SU-DHL-6 (cell line): ENCODE results near the gene MBOAT7.

ENCODE experiments used
- H2AFZ ChIP-seq: fragments of 200-600 bp; sonication (generic); 2 replicates; pipeline ENCODE4 v1.6.1; 2014; ENCODE audit warnings: low read depth, mild to moderate bottlenecking, moderate library complexity, mixed read lengths, antibody characterized with exemption, low read length; ENCODE audit not compliant: severe bottlenecking
- H3F3A ChIP-seq: fragments of 200-600 bp; shearing (Covaris generic); 2 replicates; pipeline ENCODE4 v1.6.0; 2016; ENCODE audit warnings: antibody characterized with exemption, mild to moderate bottlenecking; ENCODE audit not compliant: insufficient read depth
- H3K27ac ChIP-seq: fragments of 200-600 bp; sonication (generic); 2 replicates; pipeline ENCODE4 v1.5.1; 2016; ENCODE audit warnings: low read depth, mild to moderate bottlenecking, low read length, moderate library complexity, mixed read lengths
- H3K27me3 ChIP-seq: fragments of 200-600 bp; sonication (generic), shearing (Covaris generic); 2 replicates; pipeline ENCODE4 v1.6.0; 2014; ENCODE audit warnings: mild to moderate bottlenecking, low read length
- H3K36me3 ChIP-seq: fragments of 200-600 bp; sonication (generic); 2 replicates; pipeline ENCODE4 v1.6.1; 2014; ENCODE audit warnings: mild to moderate bottlenecking, low read length, mixed read lengths
- H3K4me2 ChIP-seq: fragments of 300-600, 200-600 bp; shearing (Covaris generic), sonication (generic); 2 replicates; pipeline ENCODE4 v1.6.0; 2014; ENCODE audit warnings: low read length, low read depth, mild to moderate bottlenecking; ENCODE audit not compliant: poor library complexity, severe bottlenecking
- H3K4me3 ChIP-seq: fragments of 200-600 bp; sonication (generic); 2 replicates; pipeline ENCODE4 v1.5.1; 2014; ENCODE audit warnings: antibody characterized with exemption, low read length, mild to moderate bottlenecking, mixed read lengths; ENCODE audit not compliant: insufficient read depth, poor library complexity, severe bottlenecking
- H3K79me2 ChIP-seq: fragments of 200-600 bp; sonication (generic); 2 replicates; pipeline ENCODE4 v1.6.1; 2014; ENCODE audit warnings: mild to moderate bottlenecking, low read length, moderate library complexity; ENCODE audit not compliant: insufficient read depth
- H3K9ac ChIP-seq: fragments of 200-600 bp; sonication (generic); 2 replicates; pipeline ENCODE4 v1.7.0; 2014; ENCODE audit warnings: mild to moderate bottlenecking, low read length
- H3K9me2 ChIP-seq: fragments of 200-600 bp; sonication (generic); replicated peaks from 2 replicates; pipeline ENCODE4 v1.6.1; 2014; ENCODE audit warnings: low read length; ENCODE audit not compliant: insufficient read depth
- H3K9me3 ChIP-seq: fragments of 200-600 bp; sonication (generic); 2 replicates; pipeline ENCODE4 v1.6.1; 2014; ENCODE audit warnings: low read length, mixed read lengths; ENCODE audit not compliant: insufficient read depth
- H4K20me1 ChIP-seq: fragments of 200-600 bp; sonication (generic); 2 replicates; pipeline ENCODE4 v1.6.1; 2014; ENCODE audit warnings: low read depth, mild to moderate bottlenecking, antibody characterized with exemption, low read length, moderate library complexity, mixed read lengths
- EZH2phosphoT487 ChIP-seq: fragments of 200-600 bp; sonication (generic), shearing (Covaris generic); conservative IDR thresholded peaks from 2 replicates; pipeline ENCODE4 v1.6.1; 2018; ENCODE audit warnings: mild to moderate bottlenecking, antibody characterized with exemption, low read length, moderate library complexity, mixed read lengths
- TF ChIP-seq, protein P1 (sequence below): fragments of 200-600 bp; sonication (generic); IDR thresholded peaks from one replicate; pipeline ENCODE4 v1.5.1; 2017; ENCODE audit warnings: antibody characterized with exemption, mild to moderate bottlenecking, low read length, moderate library complexity; ENCODE audit not compliant: insufficient read depth, poor library complexity, severe bottlenecking

Gene MBOAT7

GRCh38 chr19:54169149-54169740, 20.1 kb downstream of the MBOAT7 start:
- H3F3A ChIP-seq, result no peaks in the 10 kb centered on the region
- H3K27ac ChIP-seq, result no peak overlapping the region
- no peaks in the 10 kb centered on the region for H3K79me2 ChIP-seq
- H3K4me3 ChIP-seq, result no peak overlapping the region
- TF ChIP-seq EZH2phosphoT487, result no peak
- TF ChIP-seq, protein P1, sequence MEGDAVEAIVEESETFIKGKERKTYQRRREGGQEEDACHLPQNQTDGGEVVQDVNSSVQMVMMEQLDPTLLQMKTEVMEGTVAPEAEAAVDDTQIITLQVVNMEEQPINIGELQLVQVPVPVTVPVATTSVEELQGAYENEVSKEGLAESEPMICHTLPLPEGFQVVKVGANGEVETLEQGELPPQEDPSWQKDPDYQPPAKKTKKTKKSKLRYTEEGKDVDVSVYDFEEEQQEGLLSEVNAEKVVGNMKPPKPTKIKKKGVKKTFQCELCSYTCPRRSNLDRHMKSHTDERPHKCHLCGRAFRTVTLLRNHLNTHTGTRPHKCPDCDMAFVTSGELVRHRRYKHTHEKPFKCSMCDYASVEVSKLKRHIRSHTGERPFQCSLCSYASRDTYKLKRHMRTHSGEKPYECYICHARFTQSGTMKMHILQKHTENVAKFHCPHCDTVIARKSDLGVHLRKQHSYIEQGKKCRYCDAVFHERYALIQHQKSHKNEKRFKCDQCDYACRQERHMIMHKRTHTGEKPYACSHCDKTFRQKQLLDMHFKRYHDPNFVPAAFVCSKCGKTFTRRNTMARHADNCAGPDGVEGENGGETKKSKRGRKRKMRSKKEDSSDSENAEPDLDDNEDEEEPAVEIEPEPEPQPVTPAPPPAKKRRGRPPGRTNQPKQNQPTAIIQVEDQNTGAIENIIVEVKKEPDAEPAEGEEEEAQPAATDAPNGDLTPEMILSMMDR, result no peak
- H3K4me2 ChIP-seq, result no peak overlapping the region
- H3K27me3 ChIP-seq, result no peaks in the 10 kb centered on the region
- H3K9ac ChIP-seq, result no peak overlapping the region
- H3K36me3 ChIP-seq, result no peaks in the 10 kb centered on the region
- H3K9me2 ChIP-seq, result no peaks in the 10 kb centered on the region
- H3K9me3 ChIP-seq, result no peaks in the 10 kb centered on the region
- no peak overlapping the region for H2AFZ ChIP-seq
- no peaks in the 10 kb centered on the region for H4K20me1 ChIP-seq

DNA sequence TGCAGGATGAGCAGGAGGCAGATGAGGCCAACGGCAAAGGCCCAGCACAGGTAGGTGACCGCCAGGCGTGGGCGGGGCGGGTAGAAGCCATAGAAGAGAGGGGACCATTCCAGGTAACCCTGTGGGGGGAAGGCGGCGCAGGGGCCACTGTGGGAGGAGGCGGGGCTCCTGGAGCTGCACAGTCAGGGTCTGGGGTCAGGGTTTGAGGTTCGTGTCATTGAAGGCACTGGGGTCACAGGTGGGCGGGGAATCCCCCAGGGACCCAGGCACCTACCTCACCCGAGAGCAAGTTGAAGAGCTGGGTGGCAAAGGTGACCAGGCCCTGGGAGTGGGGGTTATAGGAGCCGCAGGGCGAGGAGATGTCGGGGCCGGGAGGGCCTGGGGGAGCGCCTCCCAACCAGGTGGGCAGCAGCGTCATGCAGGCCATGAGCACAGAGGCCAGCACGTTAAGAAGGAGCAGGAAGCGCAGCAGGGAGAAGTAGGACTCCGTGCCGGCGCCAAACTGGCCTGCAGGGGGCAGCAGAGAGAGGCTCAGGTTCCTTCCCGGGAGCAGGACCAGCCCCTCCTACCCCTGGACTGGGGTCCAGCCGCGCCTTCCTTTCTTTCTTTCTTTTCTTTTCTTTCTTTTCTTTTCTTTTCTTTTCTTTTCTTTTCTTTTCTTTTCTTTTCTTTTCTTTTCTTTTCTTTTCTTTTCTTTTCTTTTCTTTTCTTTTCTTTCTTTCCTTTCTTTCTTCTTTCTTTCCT, 21.0 kb downstream of the MBOAT7 start:
- Histone ChIP-seq H2AFZ (no peak overlapping the region), H3K9ac (no peak overlapping the region)
- no peak for TF ChIP-seq EZH2phosphoT487
- TF ChIP-seq, protein P1, result peak; percentile 55

DNA sequence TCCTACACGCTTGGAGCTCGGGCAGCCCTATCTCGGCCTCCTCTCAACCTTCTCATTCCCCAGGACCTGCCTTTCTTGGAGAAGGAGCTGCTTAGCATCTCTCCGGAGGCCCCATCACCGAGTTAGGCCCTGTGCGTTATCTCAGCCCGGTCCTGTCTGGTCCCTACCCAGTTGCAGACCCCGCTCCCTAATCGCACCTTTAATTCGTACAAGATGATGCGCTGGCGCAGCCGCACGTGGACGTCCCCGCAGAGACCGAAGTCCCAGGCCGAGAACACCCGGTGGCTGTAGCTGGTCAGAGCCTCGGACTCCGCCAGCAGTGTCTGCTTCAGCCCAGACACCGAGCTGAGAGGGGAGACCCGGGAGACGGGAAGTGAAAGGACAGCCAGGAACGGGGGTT, 24.2 kb downstream of the MBOAT7 start:
- no peaks in the 10 kb centered on the region for H3K9me2 ChIP-seq
- no peaks in the 10 kb centered on the region for H3K27me3 ChIP-seq

More for the DNA sequence above, 21.0 kb downstream of the MBOAT7 start:
- no peaks in the 10 kb centered on the region for H3K79me2 ChIP-seq
- no peaks in the 10 kb centered on the region for H3K9me2 ChIP-seq
- no peaks in the 10 kb centered on the region for H3K27me3 ChIP-seq
- H3K4me3 ChIP-seq, result no peak overlapping the region
- no peaks in the 10 kb centered on the region for H3K36me3 ChIP-seq
- no peak overlapping the region for H3K27ac ChIP-seq
- H3F3A ChIP-seq, result no peaks in the 10 kb centered on the region
- H4K20me1 ChIP-seq, result no peaks in the 10 kb centered on the region
- H3K9me3 ChIP-seq, result no peaks in the 10 kb centered on the region
- peak overlapping the region; percentile 21 for H3K4me2 ChIP-seq

More for the DNA sequence above, 24.2 kb downstream of the MBOAT7 start:
- no peak for TF ChIP-seq EZH2phosphoT487
- TF ChIP-seq, protein P1, result no peak
- Histone ChIP-seq H3F3A (no peaks in the 10 kb centered on the region), H3K4me3 (no peak overlapping the region), H2AFZ (no peak overlapping the region), H3K9me3 (no peaks in the 10 kb centered on the region), H3K79me2 (no peaks in the 10 kb centered on the region), H3K9ac (no peak overlapping the region), H3K36me3 (no peaks in the 10 kb centered on the region), H3K27ac (no peak overlapping the region), H4K20me1 (no peaks in the 10 kb centered on the region), H3K4me2 (no peak overlapping the region)
